Keratinocyte (primary cell): ENCODE data around the gene CCIN. TPM values are rescaled to one million over a fixed set of nuclear protein-coding genes. Genes with fewer than 3 reads are reported as not detected.

Experiments used
- DNase-seq: peaks from one replicate; pipeline ENCODE4 v3.0.0-alpha.2; 2011; ENCODE audit warnings: low read depth, missing footprints, low spot score
- FAIRE-seq: peaks from 2 replicates; lab custom pipeline; 2011; peaks lifted over from hg19 to GRCh38; lab: Jason Lieb, UNC
- H2AFZ ChIP-seq: 2 replicates; pipeline ENCODE4 v1.6.0; 2012; ENCODE audit warnings: low read length, control low read depth, inconsistent platforms; ENCODE audit not compliant: control insufficient read depth
- H3K27ac ChIP-seq: 2 replicates; pipeline ENCODE4 v1.5.1; 2011; ENCODE audit warnings: low read length; ENCODE audit not compliant: control insufficient read depth, insufficient read depth
- H3K27me3 ChIP-seq: 3 replicates; pipeline ENCODE4 v1.6.0; 2011; ENCODE audit warnings: low read length; ENCODE audit not compliant: control insufficient read depth, insufficient read depth; ENCODE audit errors: extremely low read depth
- H3K36me3 ChIP-seq, 2 experiments: 2 replicates in 1 of 2; 3 replicates in 1 of 2; pipeline ENCODE4 v1.5.1; 2011; ENCODE audit warnings: low read length in 2 of 2, mild to moderate bottlenecking in 1 of 2; ENCODE audit not compliant: control insufficient read depth in 2 of 2, insufficient read depth in 2 of 2; ENCODE audit errors: extremely low read depth in 1 of 2
- H3K4me1 ChIP-seq: 3 replicates; pipeline ENCODE4 v1.5.1; 2011; ENCODE audit warnings: low read length; ENCODE audit not compliant: control insufficient read depth, insufficient read depth; ENCODE audit errors: extremely low read depth
- H3K4me2 ChIP-seq: 3 replicates; pipeline ENCODE4 v1.6.0; 2011; ENCODE audit warnings: low read depth, low read length; ENCODE audit not compliant: control insufficient read depth, insufficient read depth; ENCODE audit errors: extremely low read depth
- H3K4me3 ChIP-seq, 3 experiments: fragments of 200-600 bp in 1 of 3; sonication (generic) in 1 of 3; 2 replicates in 2 of 3; 3 replicates in 1 of 3; pipeline ENCODE4 v1.5.1; 2011 to 2016; ENCODE audit warnings: low read length in 3 of 3, mild to moderate bottlenecking in 3 of 3, control low read depth in 2 of 3, inconsistent platforms in 1 of 3, low read depth in 1 of 3, mixed read lengths in 1 of 3, mixed run types in 1 of 3, moderate library complexity in 1 of 3; ENCODE audit not compliant: control insufficient read depth in 2 of 3, insufficient read depth in 2 of 3; ENCODE audit errors: extremely low read depth in 1 of 3
- H3K79me2 ChIP-seq: 2 replicates; pipeline ENCODE4 v1.6.0; 2012; ENCODE audit warnings: low read length; ENCODE audit not compliant: control insufficient read depth, insufficient read depth
- H3K9ac ChIP-seq: 3 replicates; pipeline ENCODE4 v1.6.0; 2011; ENCODE audit warnings: low read length; ENCODE audit not compliant: control insufficient read depth, insufficient read depth; ENCODE audit errors: extremely low read depth
- H3K9me1 ChIP-seq: 3 replicates; pipeline ENCODE4 v1.6.0; 2011; ENCODE audit warnings: low read length; ENCODE audit not compliant: control insufficient read depth, insufficient read depth; ENCODE audit errors: extremely low read depth
- H3K9me3 ChIP-seq: 2 replicates; pipeline ENCODE4 v1.5.1; 2012; ENCODE audit warnings: low read depth, low read length; ENCODE audit not compliant: control insufficient read depth
- H4K20me1 ChIP-seq: 3 replicates; pipeline ENCODE4 v1.6.0; 2011; ENCODE audit warnings: low read length; ENCODE audit not compliant: control insufficient read depth, insufficient read depth; ENCODE audit errors: extremely low read depth
- CTCF ChIP-seq, 3 experiments: IDR thresholded peaks in 1 of 3; conservative IDR thresholded peaks in 1 of 3; optimal IDR thresholded peaks in 1 of 3; 2 replicates in 2 of 3; 3 replicates in 1 of 3; pipeline versions ENCODE3 to v1.5.1; 2011; ENCODE audit warnings: low read length in 3 of 3, mild to moderate bottlenecking in 3 of 3, moderate library complexity in 2 of 3, control low read depth in 1 of 3, inconsistent platforms in 1 of 3; ENCODE audit not compliant: insufficient read depth in 2 of 3; ENCODE audit errors: extremely low read depth in 1 of 3
- EZH2 ChIP-seq: IDR thresholded peaks from one replicate; pipeline ENCODE4 v1.6.1; 2012; ENCODE audit warnings: inconsistent platforms, mild to moderate bottlenecking, low read length, moderate library complexity
- dilution Hi-C: fragments of 300-500 bp; cut with MboI; formaldehyde crosslinking; loops from one replicate; pipeline ENCODE4 v1.7.0; 2020; ENCODE audit warnings: low sequenced_read_pairs; ENCODE audit not compliant: extremely low pct_ligation_motif_present
- polyA plus RNA-seq, 5 experiments: library from polyadenylated mRNA; depleted of rRNA in 3 of 5; stranded (reverse) in 3 of 5; stranded (forward) in 1 of 5; unstranded in 1 of 5; fragments of >200 nt; gene quantifications; 1 replicate in 1 of 5; 2 replicates in 3 of 5; 3 replicates in 1 of 5; pipeline versions ENCODE4 v1.2.1 to v1.2.3, GENCODE V29; 2011 to 2012; ENCODE audit warnings: missing spikeins in 2 of 5, low read depth in 1 of 5, low replicate concordance in 1 of 5

CCIN gene
- polyA plus RNA-seq, 1 donor (not counting 4 experiments of a cell fraction or from before 2014, with no cell fraction given): not detected

GRCh38 chr9:36190388-36191289, 21.5 kb downstream of the CCIN start, which contains the start of gene CLTA:
CLTA (plus strand) TSS chr9:36190921; CDS start chr9:36191057, 136 bp downstream.
- Histone ChIP-seq H3K4me3 (peak within 1 kb of the TSS; percentile 71 to 87 (median 77)), H3K9me1 (peaks cover 11% of the 10 kb centered on the region), H2AFZ (peak within 1 kb of the TSS; percentile 94), H3K4me1 (peaks cover 38% of the 10 kb centered on the region), H3K9ac (peak within 1 kb of the TSS; percentile 92), H3K27me3 (no peaks in the 10 kb centered on the region), H3K27ac (peak within 1 kb of the TSS; percentile 92), H3K36me3 (peaks cover 5 to 9% of the 10 kb centered on the region in 2 experiments), H4K20me1 (peaks cover 30% of the 10 kb centered on the region), H3K9me3 (no peaks in the 10 kb centered on the region), H3K79me2 (peaks cover 50% of the 10 kb centered on the region), H3K4me2 (peak within 1 kb of the TSS; percentile 92)
- peak; percentile 35 to 55 (median 49) for TF ChIP-seq CTCF (optimal IDR thresholded peaks at IDR 0.05 in 1 of 3, IDR thresholded peaks at IDR 0.05 in 1 of 3, conservative IDR thresholded peaks at IDR 0.05 in 1 of 3; ENCODE audit: extremely low read depth in 1 of 3, insufficient read depth in 2 of 3, low read length in 3 of 3)
- no peak for TF ChIP-seq EZH2
- dilution Hi-C loops: loop anchor here (10.0 kb wide), 1 partner anchor 46 kb away; no protein-coding TSS in a partner anchor
- FAIRE-seq (peak; percentile 86), DNase-seq (peak; percentile 91)

- H3K27ac ChIP-seq: peak overlapping the region; percentile 92
- H4K20me1 ChIP-seq: peaks cover 30% of the 10 kb centered on the region
- H2AFZ ChIP-seq: peak overlapping the region; percentile 86
- H3K79me2 ChIP-seq: peaks cover 54% of the 10 kb centered on the region
- H3K9ac ChIP-seq: peak overlapping the region; percentile 92
- dilution Hi-C loops: loop anchor here (10.0 kb wide), 1 partner anchor 46 kb away; no protein-coding TSS in a partner anchor
- peak overlapping the region; percentile 71 to 87 (median 77) for H3K4me3 ChIP-seq
- DNase-seq: no peak
- peaks cover 11% of the 10 kb centered on the region for H3K9me1 ChIP-seq
- H3K4me1 ChIP-seq: peaks cover 38% of the 10 kb centered on the region
- H3K9me3 ChIP-seq: no peaks in the 10 kb centered on the region
- no peaks in the 10 kb centered on the region for H3K27me3 ChIP-seq
- peak overlapping the region; percentile 92 for H3K4me2 ChIP-seq
- H3K36me3 ChIP-seq: peaks cover 5 to 9% of the 10 kb centered on the region in 2 experiments
- TF ChIP-seq CTCF (optimal IDR thresholded peaks at IDR 0.05 in 1 of 3, IDR thresholded peaks at IDR 0.05 in 1 of 3, conservative IDR thresholded peaks at IDR 0.05 in 1 of 3; ENCODE audit: extremely low read depth in 1 of 3, insufficient read depth in 2 of 3, low read length in 3 of 3): no peak
- TF ChIP-seq EZH2: no peak
- no peak for FAIRE-seq
These were observed 22.1 kb downstream of the CCIN start for GRCh38 chr9:36191290-36191645.
